Measurements from ENCODE around the gene PTPRG.

The PTPRG gene

DNA sequence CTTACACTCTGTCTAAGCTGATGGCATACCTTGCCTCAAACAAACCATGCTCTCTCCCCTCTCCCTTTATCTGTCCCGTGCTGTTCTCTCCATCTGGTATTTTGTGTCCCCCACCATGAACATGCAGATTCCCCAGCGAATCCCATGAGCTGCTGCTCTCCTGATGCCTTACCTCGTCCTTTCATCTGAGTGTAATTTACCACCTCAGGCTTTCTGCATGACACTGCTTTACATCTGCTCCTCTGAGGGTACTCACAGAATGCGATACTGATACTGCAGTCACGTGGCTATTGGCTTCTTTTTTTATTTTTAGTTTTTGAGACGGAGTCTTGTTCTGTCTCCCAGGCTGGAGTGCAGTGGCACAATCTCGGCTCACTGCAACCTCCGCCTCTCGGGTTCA lies 341.7 kb downstream of the PTPRG start:
- DNase-seq (no peak), ATAC-seq (replicated peaks) (no peak)
- H3K9me3 Mint-ChIP-seq, result peaks cover 0 to 3% of the 10 kb centered on the region in 2 donors
- no peak overlapping the region for H3K27ac Mint-ChIP-seq
- H3K27me3 Mint-ChIP-seq, result no peaks in the 10 kb centered on the region
- H3K36me3 Mint-ChIP-seq (ENCODE audit: insufficient read depth), result no peaks in the 10 kb centered on the region
- no peaks in the 10 kb centered on the region for H3K4me1 Mint-ChIP-seq (ENCODE audit: low read depth in 2 of 2)
- no peak overlapping the region for H3K4me3 Mint-ChIP-seq

DNA sequence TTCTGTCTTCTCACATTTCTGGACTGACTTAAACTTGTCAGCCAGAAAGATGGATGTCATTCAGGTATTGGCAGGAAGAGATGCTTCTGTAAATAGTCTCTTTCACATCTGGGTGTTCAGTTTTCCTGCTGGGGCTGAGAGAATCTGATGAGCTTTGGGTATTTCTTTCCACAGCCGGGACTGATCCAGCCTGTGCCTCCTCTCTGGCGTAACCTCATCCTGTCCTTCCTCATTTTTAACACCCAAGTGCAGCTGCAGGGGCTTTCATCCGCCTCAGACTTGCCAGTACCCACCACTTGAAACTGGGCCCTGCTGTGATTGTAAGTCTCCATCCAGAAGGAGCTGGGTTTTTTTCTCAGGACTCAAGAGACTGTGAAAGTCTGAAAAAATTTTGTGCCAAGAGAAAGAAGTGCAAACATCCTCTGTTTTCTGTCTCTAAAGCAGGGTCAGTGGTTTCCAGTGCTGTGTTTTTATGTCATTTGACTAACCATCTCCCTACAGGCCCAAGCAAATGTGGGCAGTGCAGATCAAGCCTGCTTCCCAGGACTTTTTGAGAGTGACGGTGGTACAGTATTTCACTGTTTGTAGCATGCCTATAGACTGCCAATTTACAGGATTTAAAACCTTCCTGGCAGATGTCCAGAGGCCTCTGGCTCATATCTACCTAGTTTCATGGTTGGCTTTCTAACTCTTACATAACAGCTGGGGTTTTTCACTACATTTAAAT lies 342.7 kb downstream of the PTPRG start:
- Mint-ChIP-seq H3K36me3 (ENCODE audit: insufficient read depth) (no peaks in the 10 kb centered on the region), H3K4me3 (no peak overlapping the region), H3K9me3 (no peaks in the 10 kb centered on the region), H3K4me1 (ENCODE audit: low read depth in 2 of 2) (no peaks in the 10 kb centered on the region), H3K27ac (no peak overlapping the region), H3K27me3 (no peaks in the 10 kb centered on the region)
- ATAC-seq (replicated peaks) (no peak), DNase-seq (no peak)

GRCh38 chr3:61907210-61907795 lies 345.9 kb downstream of the PTPRG start:
- DNase-seq (no peak), ATAC-seq (replicated peaks) (no peak)
- Mint-ChIP-seq H3K4me3 (no peak overlapping the region), H3K27me3 (no peaks in the 10 kb centered on the region), H3K27ac (no peak overlapping the region), H3K4me1 (ENCODE audit: low read depth in 2 of 2) (no peaks in the 10 kb centered on the region), H3K9me3 (peaks cover 3 to 7% of the 10 kb centered on the region in 2 donors), H3K36me3 (ENCODE audit: insufficient read depth) (no peaks in the 10 kb centered on the region)

- Mint-ChIP-seq H3K4me3 (no peak overlapping the region), H3K4me1 (ENCODE audit: low read depth in 2 of 2) (no peaks in the 10 kb centered on the region), H3K9me3 (peaks cover 3 to 7% of the 10 kb centered on the region in 2 donors), H3K27ac (no peak overlapping the region), H3K36me3 (ENCODE audit: insufficient read depth) (no peaks in the 10 kb centered on the region), H3K27me3 (no peaks in the 10 kb centered on the region)
- DNase-seq, result no peak
- ATAC-seq (replicated peaks), result no peak
Measured at GRCh38 chr3:61908382-61908781, 347.0 kb downstream of the PTPRG start.

DNA sequence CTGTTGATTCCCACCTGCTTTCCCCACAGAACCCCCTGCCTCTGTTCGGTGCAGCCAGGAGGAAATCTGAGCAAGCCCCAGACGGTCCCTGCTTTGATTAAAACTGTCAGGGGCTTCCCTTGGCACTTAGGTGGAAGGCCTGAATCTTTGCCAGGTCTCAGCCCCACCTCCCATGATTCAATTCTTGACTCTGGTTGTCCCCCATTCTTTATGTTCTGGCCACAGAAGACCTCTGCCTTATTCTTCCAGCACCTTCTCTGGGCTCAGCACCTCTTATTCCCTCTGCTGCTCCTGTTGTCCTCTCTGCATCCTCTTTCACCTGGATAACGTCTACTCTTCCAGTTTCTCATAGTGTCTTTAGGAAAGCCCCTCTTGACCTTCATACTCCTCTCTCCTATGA lies 349.4 kb downstream of the PTPRG start:
- no peaks in the 10 kb centered on the region for H3K4me1 Mint-ChIP-seq (ENCODE audit: low read depth in 2 of 2)
- DNase-seq, result no peak
- no peaks in the 10 kb centered on the region for H3K27me3 Mint-ChIP-seq
- H3K9me3 Mint-ChIP-seq, result peaks cover 3 to 7% of the 10 kb centered on the region in 2 donors
- no peak for ATAC-seq (replicated peaks)
- H3K36me3 Mint-ChIP-seq (ENCODE audit: insufficient read depth), result no peaks in the 10 kb centered on the region
- H3K4me3 Mint-ChIP-seq, result no peak overlapping the region
- H3K27ac Mint-ChIP-seq, result no peak overlapping the region

DNA sequence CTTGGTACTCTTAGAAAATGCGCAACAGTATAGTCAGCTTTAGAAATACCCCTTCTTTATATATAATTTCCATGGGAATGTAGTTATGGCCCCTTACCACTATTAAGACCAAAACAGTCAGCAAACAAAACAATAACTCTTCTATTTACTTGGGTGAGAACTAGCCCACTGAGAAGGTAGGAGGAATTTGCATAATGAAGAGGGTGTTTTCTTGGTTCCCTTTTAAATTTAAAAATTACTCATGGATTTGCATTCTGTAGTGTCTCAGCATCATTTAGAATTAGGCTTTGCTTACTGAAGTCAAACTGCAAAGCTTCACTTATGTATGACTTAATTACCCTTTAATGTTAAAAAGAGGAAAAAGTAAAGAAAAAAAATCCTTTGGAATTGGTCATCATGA lies 350.8 kb downstream of the PTPRG start:
- Mint-ChIP-seq H3K9me3 (peaks cover 3 to 7% of the 10 kb centered on the region in 2 donors), H3K36me3 (ENCODE audit: insufficient read depth) (no peaks in the 10 kb centered on the region), H3K4me1 (ENCODE audit: low read depth in 2 of 2) (no peaks in the 10 kb centered on the region), H3K27me3 (no peaks in the 10 kb centered on the region), H3K4me3 (no peak overlapping the region), H3K27ac (no peak overlapping the region)
- ATAC-seq (replicated peaks), result no peak
- no peak for DNase-seq

DNA sequence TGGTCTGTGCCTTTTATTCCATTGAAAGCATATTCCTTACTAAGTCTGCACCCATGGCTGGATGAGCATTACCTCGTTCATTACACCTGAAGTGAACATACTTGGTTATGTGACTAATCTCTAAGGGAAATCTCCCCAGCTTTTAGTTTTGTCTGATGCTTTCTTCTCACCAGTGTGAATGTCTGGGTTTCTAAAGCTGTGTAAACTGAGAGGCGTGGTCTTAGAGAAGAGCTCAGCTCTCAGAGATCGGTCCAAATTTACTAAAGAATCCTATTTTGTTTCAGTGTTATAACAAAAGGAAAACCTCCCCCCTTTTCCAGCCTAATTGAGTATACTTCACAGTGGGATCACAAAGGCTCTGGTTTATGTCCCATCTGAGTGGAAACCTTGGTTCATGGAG lies 352.3 kb downstream of the PTPRG start:
- DNase-seq (no peak), ATAC-seq (replicated peaks) (no peak)
- H3K4me3 Mint-ChIP-seq, result no peak overlapping the region
- no peaks in the 10 kb centered on the region for H3K4me1 Mint-ChIP-seq (ENCODE audit: low read depth in 2 of 2)
- H3K9me3 Mint-ChIP-seq, result peaks cover 6 to 7% of the 10 kb centered on the region in 2 donors
- no peaks in the 10 kb centered on the region for H3K36me3 Mint-ChIP-seq (ENCODE audit: insufficient read depth)
- no peak overlapping the region for H3K27ac Mint-ChIP-seq
- no peaks in the 10 kb centered on the region for H3K27me3 Mint-ChIP-seq

- H3K9me3 Mint-ChIP-seq, result peaks cover 6 to 7% of the 10 kb centered on the region in 2 donors
- ATAC-seq (replicated peaks), result no peak
Measured at GRCh38 chr3:61914276-61914675, 352.9 kb downstream of the PTPRG start.

DNA sequence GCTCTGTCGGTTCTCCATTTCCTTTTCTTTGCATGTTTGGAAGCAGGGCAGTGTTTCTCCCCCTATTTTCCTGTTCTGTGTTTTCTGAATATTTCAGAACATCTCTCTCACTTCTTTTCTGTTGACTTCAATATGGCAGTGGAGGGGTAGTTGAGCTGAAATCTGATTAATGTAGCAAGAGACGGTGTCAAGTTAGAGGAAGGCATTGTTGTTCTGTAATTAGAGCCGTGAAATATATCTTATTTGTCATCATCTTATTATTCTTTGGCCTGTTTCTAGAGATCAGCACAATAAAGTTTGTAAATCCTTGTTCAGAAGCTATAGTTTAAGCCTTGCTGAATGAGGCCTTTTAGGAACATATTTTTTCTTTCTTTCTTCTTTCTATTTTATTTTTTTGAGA lies 353.9 kb downstream of the PTPRG start:
- no peak for DNase-seq
- no peak overlapping the region for H3K4me3 Mint-ChIP-seq
- no peak overlapping the region for H3K27ac Mint-ChIP-seq
- H3K9me3 Mint-ChIP-seq, result peaks cover 6 to 7% of the 10 kb centered on the region in 2 donors
- H3K27me3 Mint-ChIP-seq, result no peaks in the 10 kb centered on the region
- ATAC-seq (replicated peaks), result no peak
- no peaks in the 10 kb centered on the region for H3K36me3 Mint-ChIP-seq (ENCODE audit: insufficient read depth)
- H3K4me1 Mint-ChIP-seq (ENCODE audit: low read depth in 2 of 2), result no peaks in the 10 kb centered on the region

More at GRCh38 chr3:61914276-61914675, 352.9 kb downstream of the PTPRG start:
- Mint-ChIP-seq H3K27me3 (no peaks in the 10 kb centered on the region), H3K36me3 (ENCODE audit: insufficient read depth) (no peaks in the 10 kb centered on the region), H3K4me1 (ENCODE audit: low read depth in 2 of 2) (no peaks in the 10 kb centered on the region), H3K4me3 (no peak overlapping the region), H3K27ac (no peak overlapping the region)
- no peak for DNase-seq

DNA sequence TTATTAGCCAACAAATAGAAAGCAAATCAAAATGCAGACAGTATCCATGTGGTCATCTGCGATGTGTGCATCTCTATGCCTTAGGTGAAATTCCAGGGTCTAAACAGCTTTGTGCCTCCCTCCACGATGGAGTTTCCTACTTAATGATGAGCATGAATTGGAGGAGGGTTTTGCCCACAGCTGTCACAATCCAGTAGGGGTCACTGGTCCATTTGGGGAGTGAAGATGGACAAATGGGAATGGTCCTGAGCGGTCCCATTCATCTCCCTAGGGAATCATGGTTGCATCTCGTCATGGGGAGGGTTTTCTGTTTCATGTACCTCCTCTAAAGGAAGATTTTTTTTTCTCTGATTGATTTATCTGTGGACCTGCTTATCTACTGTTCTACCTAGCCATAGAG lies 358.0 kb downstream of the PTPRG start:
- H3K36me3 Mint-ChIP-seq (ENCODE audit: insufficient read depth), result no peaks in the 10 kb centered on the region

DNA sequence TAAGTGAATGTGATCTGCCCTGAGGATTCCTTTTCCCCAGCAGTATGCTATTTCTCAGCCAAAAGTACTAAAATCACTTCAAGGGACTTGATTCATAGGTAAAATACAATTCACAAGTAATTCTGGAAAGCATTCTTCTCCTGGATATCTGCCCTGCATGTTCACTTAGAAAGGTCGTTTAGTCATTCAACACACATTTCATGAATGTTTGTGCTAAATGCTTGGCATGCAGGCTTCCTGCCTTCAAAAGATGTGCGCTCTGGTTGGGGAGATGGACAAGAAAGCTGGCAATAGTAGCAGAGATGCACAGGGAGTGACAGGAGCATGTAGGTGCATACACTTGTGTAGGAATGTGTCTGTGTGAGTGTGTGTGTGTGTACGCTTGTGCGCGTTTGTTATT lies 360.7 kb downstream of the PTPRG start:
- peaks cover 0 to 8% of the 10 kb centered on the region in 2 donors for H3K9me3 Mint-ChIP-seq
- no peak overlapping the region for H3K4me3 Mint-ChIP-seq
- H3K4me1 Mint-ChIP-seq (ENCODE audit: low read depth in 2 of 2), result no peaks in the 10 kb centered on the region
- ATAC-seq (replicated peaks), result no peak
- H3K36me3 Mint-ChIP-seq (ENCODE audit: insufficient read depth), result no peaks in the 10 kb centered on the region
- no peak overlapping the region for H3K27ac Mint-ChIP-seq
- DNase-seq, result no peak
- no peaks in the 10 kb centered on the region for H3K27me3 Mint-ChIP-seq

More for the DNA sequence above, 358.0 kb downstream of the PTPRG start:
- peaks cover 0 to 6% of the 10 kb centered on the region in 2 donors for H3K9me3 Mint-ChIP-seq
- DNase-seq (no peak), ATAC-seq (replicated peaks) (no peak)
- no peak overlapping the region for H3K27ac Mint-ChIP-seq
- no peak overlapping the region for H3K4me3 Mint-ChIP-seq
- no peaks in the 10 kb centered on the region for H3K4me1 Mint-ChIP-seq (ENCODE audit: low read depth in 2 of 2)
- H3K27me3 Mint-ChIP-seq, result no peaks in the 10 kb centered on the region

DNA sequence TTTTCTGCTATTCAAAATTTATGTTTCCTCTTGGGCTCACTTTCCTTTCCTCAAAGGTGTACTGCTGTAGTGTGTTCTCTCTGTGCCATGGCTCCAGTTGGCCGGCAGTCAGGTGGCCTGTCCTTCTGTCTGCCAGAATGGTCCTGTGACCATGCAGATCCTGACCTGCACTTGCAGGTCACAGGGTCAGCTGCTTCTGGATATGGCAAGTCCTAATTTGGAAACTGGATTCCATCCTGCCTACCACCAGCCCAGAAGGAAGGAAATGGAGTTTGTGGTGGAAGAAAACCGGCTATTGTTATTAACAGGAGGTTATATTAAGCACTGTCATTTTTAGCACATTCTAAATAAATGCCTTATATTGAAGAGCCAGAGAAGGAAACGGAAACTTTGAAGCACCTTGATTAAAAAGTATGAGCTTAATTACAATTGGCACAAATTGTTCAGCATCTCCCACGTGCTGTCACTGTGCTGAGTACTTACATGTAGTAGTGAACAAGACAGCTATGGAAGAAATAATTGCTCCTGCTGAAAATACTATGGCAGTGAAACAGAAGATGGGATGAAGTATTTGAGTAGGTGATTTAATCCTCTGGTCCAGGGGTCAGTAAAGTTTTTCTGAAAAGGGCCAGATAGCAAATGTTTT lies 362.8 kb downstream of the PTPRG start:
- H3K4me1 Mint-ChIP-seq (ENCODE audit: low read depth in 2 of 2), result no peaks in the 10 kb centered on the region
- ATAC-seq (replicated peaks) (no peak), DNase-seq (no peak)
- no peaks in the 10 kb centered on the region for H3K27me3 Mint-ChIP-seq
- H3K27ac Mint-ChIP-seq, result no peak overlapping the region
- peaks cover 0 to 6% of the 10 kb centered on the region in 2 donors for H3K9me3 Mint-ChIP-seq
- no peak overlapping the region for H3K4me3 Mint-ChIP-seq
- no peaks in the 10 kb centered on the region for H3K36me3 Mint-ChIP-seq (ENCODE audit: insufficient read depth)

DNA sequence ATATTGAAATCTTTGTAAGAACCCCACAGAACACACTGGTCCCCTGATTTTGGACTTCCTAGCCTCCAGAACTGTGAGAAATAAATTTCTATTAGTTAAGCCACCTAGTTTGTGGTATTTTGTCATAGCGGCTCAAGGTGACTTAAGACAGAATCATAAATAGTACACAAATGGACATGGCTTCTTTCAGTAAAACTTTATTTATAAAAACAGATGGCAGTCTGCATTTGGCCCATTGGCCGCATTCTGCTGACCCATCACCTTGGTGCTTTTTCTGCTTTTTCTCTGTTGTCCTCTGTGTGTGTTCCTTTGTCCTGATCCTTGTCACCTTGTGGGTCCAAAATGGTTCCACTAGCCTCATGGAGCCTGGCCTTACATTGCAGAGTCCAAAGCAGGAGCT lies 363.6 kb downstream of the PTPRG start:
- Mint-ChIP-seq H3K36me3 (ENCODE audit: insufficient read depth) (no peaks in the 10 kb centered on the region), H3K27ac (no peak overlapping the region), H3K9me3 (peaks cover 0 to 6% of the 10 kb centered on the region in 2 donors), H3K4me1 (ENCODE audit: low read depth in 2 of 2) (no peaks in the 10 kb centered on the region), H3K27me3 (no peaks in the 10 kb centered on the region), H3K4me3 (no peak overlapping the region)
- ATAC-seq (replicated peaks) (no peak), DNase-seq (no peak)

DNA sequence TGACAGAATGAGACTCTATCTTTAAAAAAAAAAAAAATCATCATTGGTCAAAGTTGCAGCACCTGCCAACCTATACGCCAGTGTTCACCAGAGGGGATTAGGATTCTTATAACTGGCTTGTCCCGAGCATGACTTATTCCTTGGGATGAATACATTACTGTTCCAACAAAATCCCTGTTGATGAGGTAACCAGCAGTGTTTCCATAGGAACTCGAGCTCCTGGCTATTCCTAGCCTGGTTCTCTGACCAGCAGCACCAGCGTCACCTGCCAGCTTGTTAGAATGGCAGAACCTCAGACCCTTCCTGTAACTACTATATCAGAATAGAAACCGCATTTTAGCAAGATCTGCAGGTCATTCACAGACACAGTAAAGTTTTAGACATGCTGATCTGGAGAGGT lies 364.4 kb downstream of the PTPRG start:
- ATAC-seq (replicated peaks), result no peak
- Mint-ChIP-seq H3K36me3 (ENCODE audit: insufficient read depth) (peaks cover 3% of the 10 kb centered on the region), H3K9me3 (peaks cover 0 to 6% of the 10 kb centered on the region in 2 donors), H3K27ac (no peak overlapping the region), H3K4me3 (no peak overlapping the region), H3K27me3 (no peaks in the 10 kb centered on the region), H3K4me1 (ENCODE audit: low read depth in 2 of 2) (no peaks in the 10 kb centered on the region)
- DNase-seq, result no peak

All from effector memory CD8-positive, alpha-beta T cell (primary cell).